Trophoblast cell (in vitro differentiated cells and primary cell): ENCODE results near the gene JPH4.

Source experiments
- DNase-seq, 2 donors: peaks; one replicate each; pipeline ENCODE4 v3.0.0-alpha.2; 2016
- H2AFZ ChIP-seq: 2 replicates; pipeline ENCODE4 v1.6.1; 2013; ENCODE audit warnings: low read length, moderate library complexity, mild to moderate bottlenecking; ENCODE audit not compliant: insufficient read depth, poor library complexity
- H2AK5ac ChIP-seq: 2 replicates; pipeline ENCODE4 v1.6.1; 2013; ENCODE audit warnings: mild to moderate bottlenecking, low read length
- H2BK120ac ChIP-seq: 2 replicates; pipeline ENCODE4 v1.6.1; 2013; ENCODE audit warnings: low read length, mild to moderate bottlenecking, moderate library complexity; ENCODE audit not compliant: insufficient read depth, poor library complexity
- H2BK12ac ChIP-seq: 2 replicates; pipeline ENCODE4 v1.6.1; 2013; ENCODE audit warnings: mild to moderate bottlenecking, low read length, moderate library complexity
- H2BK5ac ChIP-seq: 2 replicates; pipeline ENCODE4 v1.6.1; 2013; ENCODE audit warnings: low read length, low read depth, moderate library complexity, mild to moderate bottlenecking; ENCODE audit not compliant: poor library complexity
- H3K14ac ChIP-seq: 2 replicates; pipeline ENCODE4 v1.6.1; 2013; ENCODE audit warnings: mild to moderate bottlenecking, low read length
- H3K18ac ChIP-seq: 2 replicates; pipeline ENCODE4 v1.6.1; 2013; ENCODE audit warnings: mild to moderate bottlenecking, low read length
- H3K23ac ChIP-seq: 2 replicates; pipeline ENCODE4 v1.6.1; 2013; ENCODE audit warnings: low read length
- H3K27ac ChIP-seq: 2 replicates; pipeline ENCODE4 v1.5.1; 2013; ENCODE audit warnings: low read depth, mild to moderate bottlenecking, inconsistent platforms, low read length, moderate library complexity
- H3K27me3 ChIP-seq: 2 replicates; pipeline ENCODE4 v1.6.1; 2013; ENCODE audit warnings: inconsistent platforms, mild to moderate bottlenecking, low read length, moderate library complexity; ENCODE audit not compliant: insufficient read depth
- H3K36me3 ChIP-seq, 2 experiments: 1 replicate in 1 of 2; 2 replicates in 1 of 2; pipeline ENCODE4 v1.6.1; 2013; ENCODE audit warnings: low read length in 2 of 2, mild to moderate bottlenecking in 2 of 2, moderate library complexity in 1 of 2; ENCODE audit not compliant: insufficient read depth in 2 of 2, control insufficient read depth in 1 of 2
- H3K4ac ChIP-seq: 2 replicates; pipeline ENCODE4 v1.6.1; 2013; ENCODE audit warnings: low read depth, mild to moderate bottlenecking, low read length, moderate library complexity
- H3K4me1 ChIP-seq, 2 experiments: 1 replicate in 1 of 2; 2 replicates in 1 of 2; pipeline ENCODE4 v1.6.1; 2013; ENCODE audit warnings: low read length in 2 of 2, mild to moderate bottlenecking in 2 of 2, moderate library complexity in 1 of 2; ENCODE audit not compliant: insufficient read depth in 2 of 2, control insufficient read depth in 1 of 2
- H3K4me2 ChIP-seq: 2 replicates; pipeline ENCODE4 v1.6.1; 2013; ENCODE audit warnings: inconsistent platforms, mild to moderate bottlenecking, low read length, moderate library complexity
- H3K4me3 ChIP-seq: 2 replicates; pipeline ENCODE4 v1.5.1; 2013; ENCODE audit warnings: mild to moderate bottlenecking, low read depth, low read length, inconsistent platforms
- H3K79me1 ChIP-seq: one replicate; pipeline ENCODE4 v1.6.1; 2013; ENCODE audit warnings: low read length
- H3K79me2 ChIP-seq: 2 replicates; pipeline ENCODE4 v1.6.1; 2013; ENCODE audit warnings: low read length, mild to moderate bottlenecking; ENCODE audit not compliant: control insufficient read depth, insufficient read depth, poor library complexity
- H3K9ac ChIP-seq: 2 replicates; pipeline ENCODE4 v1.6.1; 2013; ENCODE audit warnings: mild to moderate bottlenecking, low read length
- H3K9me3 ChIP-seq: 2 replicates; pipeline ENCODE4 v1.6.1; 2013; ENCODE audit warnings: low read depth, mild to moderate bottlenecking, control low read depth, inconsistent platforms, low read length; ENCODE audit not compliant: insufficient read depth
- H4K12ac ChIP-seq: 2 replicates; pipeline ENCODE4 v1.6.1; 2013; ENCODE audit warnings: low read depth, mild to moderate bottlenecking, low read length, moderate library complexity
- H4K8ac ChIP-seq: 2 replicates; pipeline ENCODE4 v1.6.1; 2013; ENCODE audit warnings: low read depth, mild to moderate bottlenecking, low read length, moderate library complexity
- H4K91ac ChIP-seq: one replicate; pipeline ENCODE4 v1.6.1; 2013; ENCODE audit warnings: low read depth, mild to moderate bottlenecking, low read length, moderate library complexity
- WGBS: extraction: QIAGEN DNeasy Blood & Tissue Kit; methylation state at CpG from one replicate; pipeline ENCODE4 v1.1.7; 2013; ENCODE audit warnings: missing lambda C conversion rate; ENCODE audit not compliant: insufficient read length, insufficient coverage; ENCODE audit errors: extremely low coverage; 5-methylcytosine and 5-hydroxymethylcytosine counted together

JPH4 gene

DNA sequence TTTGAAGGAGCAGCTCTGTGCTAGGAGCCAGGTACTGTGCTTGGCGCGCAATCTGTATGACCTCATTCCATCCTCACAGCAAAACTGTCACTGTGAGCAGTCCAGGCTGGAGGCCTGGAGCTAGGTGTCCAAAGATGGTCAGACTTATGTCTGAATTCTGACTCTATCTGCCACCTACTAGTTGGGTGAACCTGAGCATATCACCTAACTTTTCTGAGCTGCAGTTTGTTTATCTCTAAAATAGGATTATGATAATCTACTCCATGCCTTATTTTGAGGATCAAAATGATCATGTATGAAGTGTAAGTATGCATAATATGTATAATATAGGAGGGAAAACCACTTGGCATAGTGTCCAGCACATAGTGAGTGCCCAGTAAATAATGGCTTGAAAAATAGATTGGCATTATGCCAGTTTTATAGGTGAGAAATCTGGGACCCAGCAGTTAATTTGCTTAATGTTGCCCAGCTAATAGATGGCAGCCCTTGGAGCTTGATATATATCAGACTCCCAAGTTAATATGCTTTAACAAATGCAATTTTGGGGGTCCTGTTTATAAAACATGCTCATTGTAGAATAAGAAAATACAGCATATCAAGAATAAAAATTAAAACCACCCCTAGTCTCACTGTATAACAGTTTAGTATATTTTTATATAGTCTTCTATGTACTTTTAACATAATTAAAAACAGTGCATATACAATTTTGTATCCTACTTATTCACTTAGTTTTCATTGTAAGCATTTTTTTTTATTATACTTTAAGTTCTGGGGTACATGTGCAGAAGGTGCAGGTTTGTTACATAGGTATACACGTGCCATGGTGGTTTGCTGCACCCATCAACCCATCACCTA, 4.5 kb upstream of the JPH4 start:
- Histone ChIP-seq H2AFZ (no peak overlapping the region), H2BK12ac (no peak overlapping the region), H3K27ac (no peak overlapping the region), H3K18ac (no peak overlapping the region), H4K8ac (no peak overlapping the region), H3K9me3 (peaks cover 3% of the 10 kb centered on the region), H3K4me3 (no peak overlapping the region), H4K91ac (no peak overlapping the region), H3K9ac (no peak overlapping the region), H3K79me2 (no peaks in the 10 kb centered on the region), H3K27me3 (peaks cover 18% of the 10 kb centered on the region), H3K36me3 (no peaks in the 10 kb centered on the region), H3K23ac (no peak overlapping the region), H3K4me1 (no peaks in the 10 kb centered on the region), H3K4ac (no peak overlapping the region), H4K12ac (no peak overlapping the region), H3K14ac (no peak overlapping the region), H3K4me2 (no peak overlapping the region), H2BK5ac (no peak overlapping the region), H2AK5ac (no peak overlapping the region), H3K79me1 (no peaks in the 10 kb centered on the region), H2BK120ac (no peak overlapping the region)
- WGBS = no CpG with 5 or more reads among the region's 3 CpGs
- DNase-seq = no peak

DNA sequence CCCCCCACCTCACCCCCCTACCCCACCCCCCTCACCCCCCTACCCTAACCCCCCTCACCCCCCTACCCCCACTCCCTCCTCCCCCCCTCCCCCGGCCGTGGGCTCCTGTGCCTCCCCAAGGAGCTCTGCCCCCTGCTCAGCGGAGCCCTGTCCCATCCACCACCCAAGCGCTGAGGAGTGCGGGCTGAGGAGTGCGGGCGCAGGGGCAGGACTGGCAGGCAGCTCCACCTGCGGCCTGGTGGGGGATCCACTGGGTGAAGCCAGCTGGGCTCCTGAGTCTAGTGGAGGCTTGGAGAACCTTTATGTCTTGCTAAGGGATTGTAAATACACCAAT, 2.3 kb upstream of the JPH4 start:
- Histone ChIP-seq H2BK5ac (no peak overlapping the region), H2BK12ac (no peak overlapping the region), H3K4me2 (no peak overlapping the region), H3K4ac (no peak overlapping the region), H3K4me1 (peaks cover 4 to 5% of the 10 kb centered on the region in 2 experiments), H3K23ac (no peak overlapping the region), H3K79me2 (no peaks in the 10 kb centered on the region), H3K79me1 (no peaks in the 10 kb centered on the region), H3K36me3 (no peaks in the 10 kb centered on the region), H4K91ac (no peak overlapping the region), H2BK120ac (no peak overlapping the region), H3K4me3 (no peak overlapping the region), H3K27ac (no peak overlapping the region), H2AFZ (no peak overlapping the region), H3K14ac (no peak overlapping the region), H3K9me3 (peaks cover 11% of the 10 kb centered on the region), H3K27me3 (peaks cover 39% of the 10 kb centered on the region), H4K8ac (no peak overlapping the region), H4K12ac (no peak overlapping the region), H2AK5ac (no peak overlapping the region), H3K9ac (no peak overlapping the region), H3K18ac (no peak overlapping the region)
- WGBS = no CpG with 5 or more reads among the region's 8 CpGs
- no peak for DNase-seq

DNA sequence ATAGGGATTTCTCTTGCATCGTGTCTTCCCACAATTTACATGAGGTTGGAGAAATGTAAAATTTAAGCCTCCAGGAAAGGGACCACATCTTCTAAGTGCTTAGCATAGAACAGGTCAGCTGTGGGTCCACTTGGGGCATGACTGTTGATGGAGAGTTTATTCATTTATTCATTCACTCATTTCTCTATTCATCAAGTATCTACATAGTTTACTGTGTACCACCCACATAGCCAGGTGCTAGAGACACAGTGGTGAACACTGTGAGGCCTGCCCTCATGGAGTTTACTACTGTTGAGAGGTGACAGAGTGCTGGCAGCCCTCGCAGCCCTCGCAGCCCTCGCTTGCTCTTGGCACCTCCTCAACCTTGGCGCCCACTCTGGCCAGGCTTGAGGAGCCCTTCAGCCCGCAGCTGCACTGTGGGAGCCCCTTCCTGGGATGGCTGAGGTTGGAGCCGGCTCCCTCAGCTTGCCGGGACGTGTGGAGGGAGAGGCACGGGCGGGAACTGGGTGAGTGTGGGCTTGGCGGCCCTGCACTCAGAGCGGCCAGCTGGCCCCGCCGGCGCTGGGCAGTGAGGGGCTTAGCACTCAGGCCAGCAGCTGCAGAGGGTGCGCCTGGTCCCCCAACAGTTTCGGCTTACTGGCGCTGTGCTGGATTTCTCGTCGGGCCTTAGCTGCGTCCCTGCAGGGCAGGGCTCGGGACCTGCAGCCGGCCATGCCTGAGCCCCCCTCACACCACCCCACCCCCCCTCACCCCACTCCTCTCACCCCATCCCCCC, 1.7 kb upstream of the JPH4 start:
- DNase-seq = no peak
- WGBS = no CpG with 5 or more reads among the region's 24 CpGs
- no peak overlapping the region for H3K9ac ChIP-seq
- H3K4ac ChIP-seq = no peak overlapping the region
- H3K4me1 ChIP-seq = peaks cover 4 to 5% of the 10 kb centered on the region in 2 experiments
- H3K79me1 ChIP-seq = no peaks in the 10 kb centered on the region
- no peaks in the 10 kb centered on the region for H3K79me2 ChIP-seq
- no peaks in the 10 kb centered on the region for H3K36me3 ChIP-seq
- H3K14ac ChIP-seq = no peak overlapping the region
- H4K12ac ChIP-seq = no peak overlapping the region
- H4K8ac ChIP-seq = no peak overlapping the region
- no peak overlapping the region for H4K91ac ChIP-seq
- H2BK5ac ChIP-seq = no peak overlapping the region
- H2BK12ac ChIP-seq = no peak overlapping the region
- no peak overlapping the region for H3K18ac ChIP-seq
- H2AFZ ChIP-seq = no peak overlapping the region
- H3K4me2 ChIP-seq = no peak overlapping the region
- no peak overlapping the region for H3K27ac ChIP-seq
- H2AK5ac ChIP-seq = no peak overlapping the region
- no peak overlapping the region for H3K4me3 ChIP-seq
- H3K9me3 ChIP-seq = peaks cover 17% of the 10 kb centered on the region
- no peak overlapping the region for H3K23ac ChIP-seq
- no peak overlapping the region for H2BK120ac ChIP-seq
- H3K27me3 ChIP-seq = peaks cover 45% of the 10 kb centered on the region

DNA sequence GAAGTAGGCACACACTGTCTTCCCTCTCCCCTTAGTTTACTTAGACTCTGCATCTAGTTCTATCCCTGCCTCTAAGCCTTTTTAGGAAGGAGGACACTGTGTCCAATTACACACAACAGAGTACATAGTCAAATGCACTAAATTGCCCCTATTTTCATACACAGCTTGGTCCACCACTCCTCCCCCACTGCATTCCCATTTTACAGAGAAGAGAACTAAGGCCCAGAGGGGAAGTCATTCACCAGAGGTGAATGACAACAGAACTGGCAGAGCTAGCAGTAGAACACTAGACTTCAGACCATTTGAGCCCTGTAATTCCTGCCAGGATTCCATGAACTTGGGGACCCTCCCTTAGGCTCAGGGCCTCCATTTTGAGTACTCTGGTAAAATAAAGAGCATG, 1.1 kb upstream of the JPH4 start:
- H2BK120ac ChIP-seq = no peak overlapping the region
- H4K91ac ChIP-seq = no peak overlapping the region
- no peak overlapping the region for H2AK5ac ChIP-seq
- no peak overlapping the region for H2BK12ac ChIP-seq
- DNase-seq = no peak
- H3K4ac ChIP-seq = no peak overlapping the region
- peaks cover 4 to 5% of the 10 kb centered on the region in 2 experiments for H3K4me1 ChIP-seq
- no peak overlapping the region for H3K14ac ChIP-seq
- H3K36me3 ChIP-seq = no peaks in the 10 kb centered on the region
- no peak overlapping the region for H4K12ac ChIP-seq
- H3K18ac ChIP-seq = no peak overlapping the region
- H3K23ac ChIP-seq = no peak overlapping the region
- H2BK5ac ChIP-seq = no peak overlapping the region
- H3K4me2 ChIP-seq = no peak overlapping the region
- H3K4me3 ChIP-seq = no peak overlapping the region
- no peak overlapping the region for H4K8ac ChIP-seq
- H2AFZ ChIP-seq = no peak overlapping the region
- H3K27ac ChIP-seq = no peak overlapping the region
- H3K9me3 ChIP-seq = peaks cover 18% of the 10 kb centered on the region
- peaks cover 49% of the 10 kb centered on the region for H3K27me3 ChIP-seq
- H3K9ac ChIP-seq = no peak overlapping the region
- H3K79me2 ChIP-seq = no peaks in the 10 kb centered on the region
- no peaks in the 10 kb centered on the region for H3K79me1 ChIP-seq
